ENCODE measurements around the gene TRIM67.

Gene TRIM67

GRCh38 chr1:231235526-231236207 is 73.8 kb downstream of the TRIM67 start:
- TF ChIP-seq TAF1 (IDR thresholded peaks at IDR 0.05; ENCODE audit: borderline replicate concordance, insufficient read depth, low read length) (no peak), REST (IDR thresholded peaks at IDR 0.05; ENCODE audit: insufficient read depth in 1 of 2, low read depth in 2 of 2, low read length in 2 of 2) (no peak), FOXP2 (optimal IDR thresholded peaks at IDR 0.05; ENCODE audit: borderline replicate concordance, extremely low read depth, extremely low read length, insufficient read depth) (no peak), POLR2AphosphoS5 (IDR thresholded peaks at IDR 0.05; ENCODE audit: low read depth, low read length) (no peak), SIN3A (IDR thresholded peaks at IDR 0.05; ENCODE audit: borderline replicate concordance, insufficient read depth, low read length) (no peak)

GRCh38 chr1:231236208-231236591 is 74.3 kb downstream of the TRIM67 start:
- TF ChIP-seq TAF1 (IDR thresholded peaks at IDR 0.05; ENCODE audit: borderline replicate concordance, insufficient read depth, low read length) = no peak
- TF ChIP-seq REST (IDR thresholded peaks at IDR 0.05; ENCODE audit: insufficient read depth in 1 of 2, low read depth in 2 of 2, low read length in 2 of 2) = no peak
- no peak for TF ChIP-seq POLR2AphosphoS5 (IDR thresholded peaks at IDR 0.05; ENCODE audit: low read depth, low read length)
- no peak for TF ChIP-seq SIN3A (IDR thresholded peaks at IDR 0.05; ENCODE audit: borderline replicate concordance, insufficient read depth, low read length)

GRCh38 chr1:231236938-231237337 is 75.1 kb downstream of the TRIM67 start:
- TF ChIP-seq REST (IDR thresholded peaks at IDR 0.05; ENCODE audit: insufficient read depth in 1 of 2, low read depth in 2 of 2, low read length in 2 of 2) = no peak
- no peak for TF ChIP-seq TAF1 (IDR thresholded peaks at IDR 0.05; ENCODE audit: borderline replicate concordance, insufficient read depth, low read length)
- TF ChIP-seq POLR2AphosphoS5 (IDR thresholded peaks at IDR 0.05; ENCODE audit: low read depth, low read length) = no peak
- TF ChIP-seq SIN3A (IDR thresholded peaks at IDR 0.05; ENCODE audit: borderline replicate concordance, insufficient read depth, low read length) = no peak
- no peak for TF ChIP-seq FOXP2 (optimal IDR thresholded peaks at IDR 0.05; ENCODE audit: borderline replicate concordance, extremely low read depth, extremely low read length, insufficient read depth)

- TF ChIP-seq SIN3A (IDR thresholded peaks at IDR 0.05; ENCODE audit: borderline replicate concordance, insufficient read depth, low read length) (no peak), REST (IDR thresholded peaks at IDR 0.05; ENCODE audit: insufficient read depth in 1 of 2, low read depth in 2 of 2, low read length in 2 of 2) (no peak), FOXP2 (optimal IDR thresholded peaks at IDR 0.05; ENCODE audit: borderline replicate concordance, extremely low read depth, extremely low read length, insufficient read depth) (no peak), POLR2AphosphoS5 (IDR thresholded peaks at IDR 0.05; ENCODE audit: low read depth, low read length) (no peak), TAF1 (IDR thresholded peaks at IDR 0.05; ENCODE audit: borderline replicate concordance, insufficient read depth, low read length) (no peak)
These were observed 76.4 kb downstream of the TRIM67 start for GRCh38 chr1:231238298-231238697.

GRCh38 chr1:231240531-231240882 is 78.6 kb downstream of the TRIM67 start:
- TF ChIP-seq TAF1 (IDR thresholded peaks at IDR 0.05; ENCODE audit: borderline replicate concordance, insufficient read depth, low read length) (no peak), SIN3A (IDR thresholded peaks at IDR 0.05; ENCODE audit: borderline replicate concordance, insufficient read depth, low read length) (no peak)
